HepG2 (cell line): ENCODE results near the gene STK24. TPM values are rescaled to one million over a fixed set of nuclear protein-coding genes. Genes with fewer than 3 reads are reported as not detected.
A peak's percentile ranks its signal among the peaks of the same experiment; 100 is the strongest.

Source experiments
- ATAC-seq: fragments of 200-7000 bp; cut with Tn5 transposase; 3 replicates; pipeline ENCODE4 v1.9.1; 2020; ENCODE audit warnings: mild to moderate bottlenecking, moderate library complexity
- BruUV-seq: library from RNA; stranded (reverse); fragments of 400-500 nt; replicated peaks from 2 replicates; lab custom pipeline; 2021; lab: Mats Ljungman, UMichigan
- CTCF ChIA-PET: fragments of 300-600 bp; formaldehyde crosslinking; extraction: SDS; loops from one replicate; lab custom pipeline; 2021; ENCODE audit warnings: low total read pairs, inconsistent platforms, low intra/inter-chr PET ratio; lab: Yijun Ruan, JAX
- POLR2A ChIA-PET: fragments of 350-600 bp; sonication (Branson Sonifier 250); formaldehyde crosslinking; loops from one replicate; lab custom pipeline; 2020; ENCODE audit warnings: antibody characterized with exemption, inconsistent platforms; lab: Yijun Ruan, JAX
- DNase-seq: peaks from one replicate; pipeline ENCODE4 v3.0.0-alpha.2; 2015; ENCODE audit warnings: low spot score
- FAIRE-seq: peaks from 3 replicates; lab custom pipeline; 2011; peaks lifted over from hg19 to GRCh38; lab: Jason Lieb, UNC
- H2AFZ ChIP-seq: one replicate; pipeline ENCODE4 v1.6.1; 2011; ENCODE audit warnings: low read length, inconsistent platforms
- H3K27ac ChIP-seq: fragments of 300-600 bp; 3 replicates; pipeline ENCODE4 v1.8.0; 2011; ENCODE audit warnings: mixed run types, mild to moderate bottlenecking, mixed read lengths, low read length, inconsistent platforms; ENCODE audit not compliant: insufficient read depth; ENCODE audit errors: extremely low read length
- H3K27me3 ChIP-seq, 2 experiments: fragments of 200-600 bp in 1 of 2; 2 replicates in 1 of 2; 3 replicates in 1 of 2; pipeline versions ENCODE4 v1.6.0 to v1.8.0; 2011; ENCODE audit warnings: low read length in 2 of 2, mild to moderate bottlenecking in 2 of 2, moderate library complexity in 2 of 2, inconsistent platforms in 1 of 2; ENCODE audit not compliant: insufficient read depth in 2 of 2, control insufficient read depth in 1 of 2
- H3K36me3 ChIP-seq, 2 experiments: fragments of 200-600 bp in 1 of 2; replicated peaks in 1 of 2; 2 replicates in 1 of 2; 3 replicates in 1 of 2; pipeline versions ENCODE4 v1.5.1 to v1.8.0; 2011; ENCODE audit warnings: low read length in 2 of 2, inconsistent platforms in 1 of 2; ENCODE audit not compliant: insufficient read depth in 2 of 2, control insufficient read depth in 1 of 2
- H3K4me1 ChIP-seq: 2 replicates; pipeline ENCODE4 v1.5.1; 2012; ENCODE audit warnings: low read length, inconsistent platforms; ENCODE audit not compliant: insufficient read depth
- H3K4me2 ChIP-seq: 2 replicates; pipeline ENCODE4 v1.6.0; 2011; ENCODE audit warnings: low read depth, low read length, inconsistent platforms
- H3K4me3 ChIP-seq, 3 experiments: fragments of 200-600 bp in 1 of 3; sonication (generic), shearing (Covaris generic) in 1 of 3; replicated peaks in 1 of 3; 2 replicates each; pipeline ENCODE4 v1.5.1; 2011 to 2016; ENCODE audit warnings: low read length in 3 of 3, inconsistent platforms in 2 of 3, low read depth in 2 of 3, mild to moderate bottlenecking in 2 of 3, control low read depth in 1 of 3, mixed read lengths in 1 of 3; ENCODE audit not compliant: insufficient read depth in 1 of 3
- H3K79me2 ChIP-seq: one replicate; pipeline ENCODE4 v1.6.1; 2011; ENCODE audit warnings: low read length, inconsistent platforms; ENCODE audit not compliant: insufficient read depth
- H3K9ac ChIP-seq: 2 replicates; pipeline ENCODE4 v1.6.0; 2011; ENCODE audit warnings: mild to moderate bottlenecking, low read depth, low read length, inconsistent platforms; ENCODE audit not compliant: insufficient read depth
- H3K9me3 ChIP-seq: 2 replicates; pipeline ENCODE4 v1.5.1; 2012; ENCODE audit warnings: mild to moderate bottlenecking, low read length
- H4K20me1 ChIP-seq: 2 replicates; pipeline ENCODE4 v1.6.0; 2011; ENCODE audit warnings: inconsistent platforms, mild to moderate bottlenecking, low read length, moderate library complexity; ENCODE audit not compliant: insufficient read depth
- AGO2 ChIP-seq: fragments of 200-400 bp; formaldehyde crosslinking; optimal IDR thresholded peaks from 2 replicates; pipeline ENCODE3; 2017; ENCODE audit warnings: mild to moderate bottlenecking, low read depth, low read length, moderate library complexity
- FOXA1 ChIP-seq, 2 experiments: fragments of 450-650 bp in 1 of 2; sonication (generic) in 1 of 2; formaldehyde crosslinking in 1 of 2; IDR thresholded peaks; 2 replicates each; pipeline versions ENCODE4 v1.4.0 to v1.6.1; 2016 to 2020; ENCODE audit warnings: missing genetic modification reagents in 1 of 2
- HNRNPH1 ChIP-seq: fragments of 200-400 bp; formaldehyde crosslinking; optimal IDR thresholded peaks from 2 replicates; pipeline ENCODE3; 2017; ENCODE audit warnings: mild to moderate bottlenecking, low read depth, low read length
- HOXA3 ChIP-seq: sonication (generic); formaldehyde crosslinking; IDR thresholded peaks from 2 replicates; pipeline ENCODE4 v1.5.0; 2020; ENCODE audit warnings: missing genetic modification reagents
- KAT7 ChIP-seq: IDR thresholded peaks from 2 replicates; pipeline ENCODE4 v1.6.1; 2018; ENCODE audit warnings: borderline replicate concordance, missing compliant biosample characterization
- SALL1 ChIP-seq: sonication (generic); formaldehyde crosslinking; IDR thresholded peaks from 2 replicates; pipeline ENCODE4 v1.8.0; 2022; ENCODE audit warnings: mild to moderate bottlenecking, missing genetic modification reagents
- ZBTB38 ChIP-seq: sonication (generic); formaldehyde crosslinking; IDR thresholded peaks from 2 replicates; pipeline ENCODE4 v1.5.1; 2020; ENCODE audit warnings: mild to moderate bottlenecking, missing genetic modification reagents
- ZFYVE20 ChIP-seq: sonication (generic); formaldehyde crosslinking; IDR thresholded peaks from 2 replicates; pipeline ENCODE4 v1.8.0; 2023; ENCODE audit warnings: low read depth, mild to moderate bottlenecking, moderate library complexity, missing genetic modification reagents, borderline replicate concordance
- ZNF766 ChIP-seq: sonication (generic); formaldehyde crosslinking; IDR thresholded peaks from 2 replicates; pipeline ENCODE4 v1.5.0; 2020; ENCODE audit warnings: missing genetic modification reagents, borderline replicate concordance
- WGBS: methylation state at CpG from one replicate; pipeline ENCODE4 v1.1.6; 2017; ENCODE audit warnings: low lambda C conversion rate; 5-methylcytosine and 5-hydroxymethylcytosine counted together
- in situ Hi-C: cut with HindIII; loops from 2 replicates; pipeline ENCODE4 v1.10.0; 2017; ENCODE audit warnings: low pct_unique_long_range_greater_than_20kb; ENCODE audit not compliant: extremely low pct_ligation_motif_present
- intact Hi-C: fragments of 100-400 bp; cut with micrococcal nuclease; formaldehyde crosslinking; loops from one replicate; pipeline ENCODE4 v1.10.0; 2022; ENCODE audit not compliant: unreplicated experiment
- polyA plus RNA-seq, 8 experiments: library from polyadenylated mRNA; depleted of rRNA in 3 of 8; stranded (reverse) in 7 of 8; unstranded in 1 of 8; fragments of >200 nt; fragmentation: Illumina TruSeq in 4 of 8; extraction: Trizol in 4 of 8; gene quantifications; 2 replicates each; pipeline versions ENCODE4 v1.2.1 to v1.2.3, GENCODE V29; 2011 to 2016; ENCODE audit warnings: low read depth in 4 of 8, missing spikeins in 1 of 8, mixed read lengths in 1 of 8; ENCODE audit not compliant: insufficient read depth in 1 of 8
- total RNA-seq, 5 experiments: library from RNA; depleted of rRNA; stranded (reverse); fragments of >200 nt; fragmentation: Illumina TruSeq; extraction: Trizol; gene quantifications; 2 replicates each; pipeline ENCODE4 v1.2.3, GENCODE V29; 2016; ENCODE audit warnings: low read depth in 1 of 5
- TF ChIP-seq, protein P1 (sequence below): sonication (generic); IDR thresholded peaks from 2 replicates; pipeline ENCODE4 v1.6.1; 2016; ENCODE audit warnings: low read depth, borderline replicate concordance
- TF ChIP-seq, protein P2 (sequence below): sonication (generic); formaldehyde crosslinking; IDR thresholded peaks from 2 replicates; pipeline ENCODE4 v1.5.1; 2020; ENCODE audit warnings: mild to moderate bottlenecking, missing genetic modification reagents, moderate library complexity
- TF ChIP-seq, protein P3 (sequence below): sonication (generic); formaldehyde crosslinking; IDR thresholded peaks from 2 replicates; pipeline ENCODE4 v1.4.0; 2020; ENCODE audit warnings: missing genetic modification reagents

Gene STK24
- total and polyA plus RNA-seq, 2 of the 13 experiments (the other 11 are each of a cell fraction or from before 2014, with no cell fraction given) = 51.3 to 73.0 TPM

DNA sequence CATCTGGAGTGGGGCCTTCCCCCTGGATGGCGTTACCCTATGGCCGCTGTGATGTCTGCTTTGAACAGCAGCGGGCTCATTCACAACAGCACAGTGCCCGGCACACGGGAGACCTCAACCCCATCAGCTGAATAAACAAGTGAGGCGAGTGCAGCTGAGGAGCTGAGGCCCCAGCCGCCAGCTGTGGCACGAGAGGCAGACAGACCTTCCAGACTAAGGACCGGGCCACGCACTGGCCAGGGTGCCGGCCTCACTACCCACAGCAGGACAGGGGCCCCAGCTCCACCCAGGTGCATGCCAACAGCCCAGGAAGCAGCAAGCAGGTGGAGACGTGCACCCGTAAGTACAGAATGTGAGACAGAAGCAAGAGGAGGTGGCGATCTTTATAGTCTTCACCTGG is 39.6 kb downstream of the STK24 start:
- POLR2A ChIA-PET = interaction anchor here (2.8 kb wide), 1 partner anchor 30 kb away, joined by 6 read pairs; no protein-coding TSS in a partner anchor
- Histone ChIP-seq H3K27me3 (no peaks in the 10 kb centered on the region; a peak in 1 of 5 replicates), H3K9ac (no peak overlapping the region), H3K79me2 (peaks cover 99% of the 10 kb centered on the region), H3K4me1 (peaks cover 73% of the 10 kb centered on the region)
- in situ Hi-C loops = no loop called here
- 79% methylated on average over 9 of the region's 14 CpGs for WGBS
- CTCF ChIA-PET = no interaction called here
- TF ChIP-seq KAT7 (CRISPR knock-in tag) = no peak
- TF ChIP-seq, protein P1, sequence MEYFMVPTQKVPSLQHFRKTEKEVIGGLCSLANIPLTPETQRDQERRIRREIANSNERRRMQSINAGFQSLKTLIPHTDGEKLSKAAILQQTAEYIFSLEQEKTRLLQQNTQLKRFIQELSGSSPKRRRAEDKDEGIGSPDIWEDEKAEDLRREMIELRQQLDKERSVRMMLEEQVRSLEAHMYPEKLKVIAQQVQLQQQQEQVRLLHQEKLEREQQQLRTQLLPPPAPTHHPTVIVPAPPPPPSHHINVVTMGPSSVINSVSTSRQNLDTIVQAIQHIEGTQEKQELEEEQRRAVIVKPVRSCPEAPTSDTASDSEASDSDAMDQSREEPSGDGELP = peak; percentile 72; the same call in 1 of the 2 replicates
- TF ChIP-seq HOXA3 = no peak
- no peak for TF ChIP-seq FOXA1 (IDR thresholded peaks at IDR 0.05)
- peak; percentile 39 for TF ChIP-seq FOXA1 (CRISPR knock-in tag; IDR thresholded peaks at IDR 0.05)
- TF ChIP-seq SALL1 (CRISPR knock-in tag) = 0 out of 2 replicates have a peak, but pooled peaks have one; percentile 11
- no peak; the same call in 1 of the 2 replicates for TF ChIP-seq ZBTB38 (CRISPR knock-in tag)
- no peak for TF ChIP-seq ZFYVE20 (CRISPR knock-in tag)
- TF ChIP-seq, protein P2, sequence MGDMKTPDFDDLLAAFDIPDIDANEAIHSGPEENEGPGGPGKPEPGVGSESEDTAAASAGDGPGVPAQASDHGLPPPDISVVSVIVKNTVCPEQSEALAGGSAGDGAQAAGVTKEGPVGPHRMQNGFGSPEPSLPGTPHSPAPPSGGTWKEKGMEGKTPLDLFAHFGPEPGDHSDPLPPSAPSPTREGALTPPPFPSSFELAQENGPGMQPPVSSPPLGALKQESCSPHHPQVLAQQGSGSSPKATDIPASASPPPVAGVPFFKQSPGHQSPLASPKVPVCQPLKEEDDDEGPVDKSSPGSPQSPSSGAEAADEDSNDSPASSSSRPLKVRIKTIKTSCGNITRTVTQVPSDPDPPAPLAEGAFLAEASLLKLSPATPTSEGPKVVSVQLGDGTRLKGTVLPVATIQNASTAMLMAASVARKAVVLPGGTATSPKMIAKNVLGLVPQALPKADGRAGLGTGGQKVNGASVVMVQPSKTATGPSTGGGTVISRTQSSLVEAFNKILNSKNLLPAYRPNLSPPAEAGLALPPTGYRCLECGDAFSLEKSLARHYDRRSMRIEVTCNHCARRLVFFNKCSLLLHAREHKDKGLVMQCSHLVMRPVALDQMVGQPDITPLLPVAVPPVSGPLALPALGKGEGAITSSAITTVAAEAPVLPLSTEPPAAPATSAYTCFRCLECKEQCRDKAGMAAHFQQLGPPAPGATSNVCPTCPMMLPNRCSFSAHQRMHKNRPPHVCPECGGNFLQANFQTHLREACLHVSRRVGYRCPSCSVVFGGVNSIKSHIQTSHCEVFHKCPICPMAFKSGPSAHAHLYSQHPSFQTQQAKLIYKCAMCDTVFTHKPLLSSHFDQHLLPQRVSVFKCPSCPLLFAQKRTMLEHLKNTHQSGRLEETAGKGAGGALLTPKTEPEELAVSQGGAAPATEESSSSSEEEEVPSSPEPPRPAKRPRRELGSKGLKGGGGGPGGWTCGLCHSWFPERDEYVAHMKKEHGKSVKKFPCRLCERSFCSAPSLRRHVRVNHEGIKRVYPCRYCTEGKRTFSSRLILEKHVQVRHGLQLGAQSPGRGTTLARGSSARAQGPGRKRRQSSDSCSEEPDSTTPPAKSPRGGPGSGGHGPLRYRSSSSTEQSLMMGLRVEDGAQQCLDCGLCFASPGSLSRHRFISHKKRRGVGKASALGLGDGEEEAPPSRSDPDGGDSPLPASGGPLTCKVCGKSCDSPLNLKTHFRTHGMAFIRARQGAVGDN (CRISPR knock-in tag) = peak; percentile 45; the same call in 1 of the 2 replicates
- TF ChIP-seq ZNF766 = 0 out of 2 replicates have a peak, but pooled peaks have one; percentile 24
- TF ChIP-seq, protein P3, sequence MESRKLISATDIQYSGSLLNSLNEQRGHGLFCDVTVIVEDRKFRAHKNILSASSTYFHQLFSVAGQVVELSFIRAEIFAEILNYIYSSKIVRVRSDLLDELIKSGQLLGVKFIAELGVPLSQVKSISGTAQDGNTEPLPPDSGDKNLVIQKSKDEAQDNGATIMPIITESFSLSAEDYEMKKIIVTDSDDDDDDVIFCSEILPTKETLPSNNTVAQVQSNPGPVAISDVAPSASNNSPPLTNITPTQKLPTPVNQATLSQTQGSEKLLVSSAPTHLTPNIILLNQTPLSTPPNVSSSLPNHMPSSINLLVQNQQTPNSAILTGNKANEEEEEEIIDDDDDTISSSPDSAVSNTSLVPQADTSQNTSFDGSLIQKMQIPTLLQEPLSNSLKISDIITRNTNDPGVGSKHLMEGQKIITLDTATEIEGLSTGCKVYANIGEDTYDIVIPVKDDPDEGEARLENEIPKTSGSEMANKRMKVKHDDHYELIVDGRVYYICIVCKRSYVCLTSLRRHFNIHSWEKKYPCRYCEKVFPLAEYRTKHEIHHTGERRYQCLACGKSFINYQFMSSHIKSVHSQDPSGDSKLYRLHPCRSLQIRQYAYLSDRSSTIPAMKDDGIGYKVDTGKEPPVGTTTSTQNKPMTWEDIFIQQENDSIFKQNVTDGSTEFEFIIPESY (CRISPR knock-in tag) = peak; percentile 80
- TF ChIP-seq AGO2 = peak; percentile 35
- TF ChIP-seq HNRNPH1 = no peak
- TF ChIP-seq, all 625 proteins: peak for 7
- no TSS peak for BruUV-seq
- Histone ChIP-seq H4K20me1 (peaks cover 78% of the 10 kb centered on the region), H3K36me3 (peaks cover 8 to 21% of the 10 kb centered on the region in 2 experiments), H3K27ac (no peak overlapping the region), H3K9me3 (no peaks in the 10 kb centered on the region), H3K4me3 (no peak overlapping the region), H3K4me2 (no peak overlapping the region), H2AFZ (no peak overlapping the region)
- ATAC-seq (peak; percentile 24), FAIRE-seq (no peak), DNase-seq (no peak)
- intact Hi-C loops = no loop called here
